ENCODE results near the gene FBXL7.

- TF ChIP-seq RAD21 (IDR thresholded peaks at IDR 0.05; ENCODE audit: low read depth), result no peak
- no peak for TF ChIP-seq TEAD4 (IDR thresholded peaks at IDR 0.05)
- TF ChIP-seq USF1 (IDR thresholded peaks at IDR 0.05), result no peak
- TF ChIP-seq NFIC (IDR thresholded peaks at IDR 0.05), result no peak
- no peak for TF ChIP-seq EP300 (IDR thresholded peaks at IDR 0.05; ENCODE audit: borderline replicate concordance)
- TF ChIP-seq EGR1 (IDR thresholded peaks at IDR 0.05), result no peak
- TF ChIP-seq ZBTB7A (IDR thresholded peaks at IDR 0.05; ENCODE audit: low read depth), result no peak
- TF ChIP-seq CEBPB (IDR thresholded peaks at IDR 0.05), result no peak
- TF ChIP-seq TAF1 (IDR thresholded peaks at IDR 0.05; ENCODE audit: low read depth), result no peak
- no peak for TF ChIP-seq REST (IDR thresholded peaks at IDR 0.05; ENCODE audit: low read depth)
- no peak for TF ChIP-seq MAX (IDR thresholded peaks at IDR 0.05)
- TF ChIP-seq YY1 (IDR thresholded peaks at IDR 0.05; ENCODE audit: low read depth), result no peak
Measured at GRCh38 chr5:15886156-15886555, 386.2 kb downstream of the FBXL7 start.

All from Ishikawa (cell line).